Progenitor cell of endocrine pancreas (in vitro differentiated cells): ENCODE data around the gene SPINT4. TPM values are rescaled to one million over a fixed set of nuclear protein-coding genes. Genes with fewer than 3 reads are reported as not detected.
"Not testable (repeated sequence)": the region's sequence is repeated elsewhere in the genome, so short reads cannot be mapped to it uniquely, and the experiment has no call there.

ENCODE experiments used
- DNase-seq: peaks from one replicate; pipeline ENCODE4 v3.0.0; 2021; ENCODE audit warnings: low spot score; ENCODE audit not compliant: unreplicated experiment
- H3K27ac Mint-ChIP-seq: 2 replicates; pipeline ENCODE4 v1.8.0; 2021; ENCODE audit warnings: mild to moderate bottlenecking, moderate library complexity, mixed read lengths
- H3K27me3 Mint-ChIP-seq: 2 replicates; pipeline ENCODE4 v1.8.0; 2021; ENCODE audit warnings: mixed read lengths
- H3K36me3 Mint-ChIP-seq: 2 replicates; pipeline ENCODE4 v1.8.0; 2022; ENCODE audit warnings: mixed read lengths; ENCODE audit not compliant: insufficient read depth
- H3K4me1 Mint-ChIP-seq: 2 replicates; pipeline ENCODE4 v1.8.0; 2021; ENCODE audit warnings: low read depth, mixed read lengths
- H3K4me3 Mint-ChIP-seq: 2 replicates; pipeline ENCODE4 v1.8.0; 2021; ENCODE audit warnings: low read depth, mild to moderate bottlenecking, moderate library complexity, mixed read lengths
- H3K9me3 Mint-ChIP-seq: 2 replicates; pipeline ENCODE4 v1.8.0; 2021; ENCODE audit warnings: low read depth, mixed read lengths
- total RNA-seq: library from RNA; stranded (reverse); gene quantifications from 2 replicates; pipeline ENCODE4 v1.2.1, GENCODE V29; 2021
- TF ChIP-seq, protein P1 (sequence below): fragments of 200-600 bp; sonication (generic); IDR thresholded peaks from one replicate; pipeline ENCODE4 v1.5.0; 2021; ENCODE audit warnings: antibody characterized with exemption, mild to moderate bottlenecking; ENCODE audit not compliant: unreplicated experiment

SPINT4 gene
- total RNA-seq, 1 donor from 2014 or later: not detected

DNA sequence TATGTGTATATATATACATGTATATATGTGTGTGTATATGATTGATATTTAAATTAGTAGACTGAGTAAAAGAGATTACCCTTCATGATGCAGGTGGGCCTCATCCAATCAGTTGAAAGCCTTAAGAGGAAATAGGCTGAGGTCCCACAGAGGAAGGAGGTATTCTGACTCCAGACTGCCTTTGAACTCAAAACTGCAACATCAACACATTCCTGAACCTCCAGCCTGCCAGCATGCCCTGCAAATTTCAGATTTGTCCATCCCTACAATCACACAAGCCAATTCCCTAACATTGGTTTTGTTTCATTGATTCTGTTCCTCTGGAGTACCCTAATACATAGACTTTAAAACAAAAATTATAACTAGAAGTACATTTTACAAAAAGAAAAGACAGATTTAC, 22.9 kb downstream of the SPINT4 start:
- no peak for DNase-seq
- no peaks in the 10 kb centered on the region for H3K36me3 Mint-ChIP-seq
- no peaks in the 10 kb centered on the region for H3K9me3 Mint-ChIP-seq
- TF ChIP-seq, protein P1, sequence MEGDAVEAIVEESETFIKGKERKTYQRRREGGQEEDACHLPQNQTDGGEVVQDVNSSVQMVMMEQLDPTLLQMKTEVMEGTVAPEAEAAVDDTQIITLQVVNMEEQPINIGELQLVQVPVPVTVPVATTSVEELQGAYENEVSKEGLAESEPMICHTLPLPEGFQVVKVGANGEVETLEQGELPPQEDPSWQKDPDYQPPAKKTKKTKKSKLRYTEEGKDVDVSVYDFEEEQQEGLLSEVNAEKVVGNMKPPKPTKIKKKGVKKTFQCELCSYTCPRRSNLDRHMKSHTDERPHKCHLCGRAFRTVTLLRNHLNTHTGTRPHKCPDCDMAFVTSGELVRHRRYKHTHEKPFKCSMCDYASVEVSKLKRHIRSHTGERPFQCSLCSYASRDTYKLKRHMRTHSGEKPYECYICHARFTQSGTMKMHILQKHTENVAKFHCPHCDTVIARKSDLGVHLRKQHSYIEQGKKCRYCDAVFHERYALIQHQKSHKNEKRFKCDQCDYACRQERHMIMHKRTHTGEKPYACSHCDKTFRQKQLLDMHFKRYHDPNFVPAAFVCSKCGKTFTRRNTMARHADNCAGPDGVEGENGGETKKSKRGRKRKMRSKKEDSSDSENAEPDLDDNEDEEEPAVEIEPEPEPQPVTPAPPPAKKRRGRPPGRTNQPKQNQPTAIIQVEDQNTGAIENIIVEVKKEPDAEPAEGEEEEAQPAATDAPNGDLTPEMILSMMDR: no peak
- peaks cover 7% of the 10 kb centered on the region for H3K27me3 Mint-ChIP-seq
- no peak overlapping the region for H3K27ac Mint-ChIP-seq
- no peak overlapping the region for H3K4me3 Mint-ChIP-seq
- no peaks in the 10 kb centered on the region for H3K4me1 Mint-ChIP-seq

DNA sequence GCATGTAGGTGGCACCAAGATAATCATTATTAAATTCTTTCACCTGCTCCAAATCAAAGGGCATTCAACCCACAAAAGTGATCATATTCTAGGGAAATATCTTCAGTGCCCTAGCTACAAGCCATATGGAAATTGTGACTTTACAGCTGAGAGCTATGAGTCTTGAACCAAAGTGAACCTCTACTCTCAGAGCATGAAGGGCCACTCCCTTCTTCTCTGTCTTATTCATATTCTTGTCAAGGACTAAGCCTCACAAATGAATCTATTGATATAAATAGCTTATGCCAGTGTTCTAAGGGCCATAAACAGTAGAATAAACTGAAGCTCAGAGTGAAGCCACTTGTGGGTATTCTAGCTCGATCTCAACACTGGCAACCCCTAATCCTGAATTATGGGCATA, 29.6 kb downstream of the SPINT4 start:
- Mint-ChIP-seq H3K4me1 (no peaks in the 10 kb centered on the region), H3K27ac (no peak overlapping the region), H3K36me3 (no peaks in the 10 kb centered on the region), H3K27me3 (peaks cover 7% of the 10 kb centered on the region), H3K4me3 (no peak overlapping the region), H3K9me3 (peaks cover 12% of the 10 kb centered on the region)
- TF ChIP-seq, protein P1: no peak
- no peak for DNase-seq

DNA sequence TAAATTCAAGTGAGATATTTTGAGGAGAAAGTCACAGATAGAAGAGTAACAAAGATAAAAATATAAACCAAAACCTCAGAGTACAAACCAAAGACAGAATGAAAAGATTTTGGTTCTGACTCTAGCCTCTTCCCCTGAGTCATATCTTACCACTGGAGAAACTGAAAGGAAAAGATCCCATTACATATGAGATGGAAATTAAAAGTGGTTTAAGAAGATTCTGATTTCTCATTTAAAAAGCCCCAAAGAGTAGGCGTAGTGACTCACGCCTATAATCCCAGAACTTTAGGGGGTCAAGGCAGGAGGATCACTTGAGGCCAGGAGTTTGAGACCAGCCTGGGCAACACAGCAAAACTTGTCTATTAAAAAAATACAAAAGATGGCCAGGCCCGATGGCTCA, 30.6 kb downstream of the SPINT4 start:
- Mint-ChIP-seq H3K36me3 (no peaks in the 10 kb centered on the region), H3K9me3 (peaks cover 12% of the 10 kb centered on the region), H3K27me3 (peaks cover 7% of the 10 kb centered on the region), H3K4me3 (no peak overlapping the region), H3K27ac (no peak overlapping the region), H3K4me1 (no peaks in the 10 kb centered on the region)
- no peak for DNase-seq
- TF ChIP-seq, protein P1: no peak

DNA sequence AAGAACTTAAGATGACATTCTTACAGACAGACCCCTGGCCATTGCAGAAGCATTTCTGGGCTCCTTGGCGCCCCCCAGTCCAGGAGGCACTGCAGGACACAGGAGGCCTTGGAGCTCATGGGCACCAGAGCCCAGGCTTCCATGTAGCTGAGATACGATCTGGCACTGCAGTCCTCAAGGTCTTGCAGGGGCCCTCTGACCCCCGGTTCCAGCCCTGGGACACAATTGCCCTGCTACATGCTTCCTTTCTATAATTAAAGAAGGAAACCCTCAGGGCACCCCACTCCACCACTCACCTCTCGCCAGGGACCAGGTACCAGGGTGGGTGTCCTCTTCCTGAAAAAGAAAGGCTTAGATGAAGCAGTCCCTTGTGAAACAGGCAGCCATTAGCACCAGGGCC, 35.9 kb downstream of the SPINT4 start:
- Mint-ChIP-seq H3K36me3 (no peaks in the 10 kb centered on the region), H3K27ac (no peak overlapping the region), H3K9me3 (peaks cover 15% of the 10 kb centered on the region), H3K4me1 (no peaks in the 10 kb centered on the region), H3K27me3 (peaks cover 3% of the 10 kb centered on the region), H3K4me3 (no peak overlapping the region)
- TF ChIP-seq, protein P1: no peak
- no peak for DNase-seq

DNA sequence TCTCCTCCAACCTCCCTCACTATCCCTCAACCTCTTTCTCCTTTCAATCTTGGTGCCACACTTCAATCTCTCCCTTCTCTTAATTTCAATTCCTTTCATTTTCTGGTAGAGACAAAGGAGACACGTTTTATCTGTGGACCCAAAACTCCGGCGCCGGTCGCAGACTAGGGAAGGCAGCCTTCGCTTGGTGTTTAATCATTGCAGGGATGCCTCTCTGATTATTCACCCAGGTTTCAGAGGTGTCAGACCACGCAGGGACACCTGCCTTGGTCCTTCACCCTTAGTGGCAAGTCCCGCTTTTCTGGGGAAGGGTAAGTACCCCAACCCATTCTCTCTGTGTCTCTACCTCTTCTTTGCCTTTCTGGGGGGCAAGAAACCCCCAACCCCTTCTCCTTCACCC, 37.8 kb downstream of the SPINT4 start:
- H3K27ac Mint-ChIP-seq: not testable (repeated sequence)

DNA sequence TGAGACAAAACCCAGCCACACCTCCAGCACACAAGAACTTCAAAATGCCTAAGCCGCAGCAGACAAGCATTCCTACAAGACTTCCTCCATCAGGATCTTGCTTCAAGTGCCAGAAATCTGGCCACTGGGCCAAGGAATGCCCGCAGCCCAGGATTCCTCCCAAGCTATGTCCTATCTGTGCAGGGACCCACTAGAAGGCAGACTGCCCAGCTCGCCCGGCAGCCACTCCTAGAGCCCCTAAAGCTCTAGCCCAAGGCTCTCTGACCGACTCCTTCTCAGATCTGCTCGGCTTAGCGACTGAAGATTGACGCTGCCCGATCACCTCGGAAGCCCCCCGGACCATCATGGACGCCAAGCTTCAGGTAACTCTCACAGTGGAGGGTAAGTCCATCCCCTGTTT, 39.8 kb downstream of the SPINT4 start:
- not testable (repeated sequence) for H3K36me3 Mint-ChIP-seq, DNase-seq, H3K4me3 Mint-ChIP-seq, H3K4me1 Mint-ChIP-seq, H3K9me3 Mint-ChIP-seq, H3K27ac Mint-ChIP-seq
- H3K27me3 Mint-ChIP-seq: peaks cover 17% of the 10 kb centered on the region

More for the DNA sequence above, 37.8 kb downstream of the SPINT4 start:
- not testable (repeated sequence) for DNase-seq, H3K36me3 Mint-ChIP-seq, H3K4me1 Mint-ChIP-seq, H3K4me3 Mint-ChIP-seq, H3K27me3 Mint-ChIP-seq
- H3K9me3 Mint-ChIP-seq: peaks cover 11% of the 10 kb centered on the region

DNA sequence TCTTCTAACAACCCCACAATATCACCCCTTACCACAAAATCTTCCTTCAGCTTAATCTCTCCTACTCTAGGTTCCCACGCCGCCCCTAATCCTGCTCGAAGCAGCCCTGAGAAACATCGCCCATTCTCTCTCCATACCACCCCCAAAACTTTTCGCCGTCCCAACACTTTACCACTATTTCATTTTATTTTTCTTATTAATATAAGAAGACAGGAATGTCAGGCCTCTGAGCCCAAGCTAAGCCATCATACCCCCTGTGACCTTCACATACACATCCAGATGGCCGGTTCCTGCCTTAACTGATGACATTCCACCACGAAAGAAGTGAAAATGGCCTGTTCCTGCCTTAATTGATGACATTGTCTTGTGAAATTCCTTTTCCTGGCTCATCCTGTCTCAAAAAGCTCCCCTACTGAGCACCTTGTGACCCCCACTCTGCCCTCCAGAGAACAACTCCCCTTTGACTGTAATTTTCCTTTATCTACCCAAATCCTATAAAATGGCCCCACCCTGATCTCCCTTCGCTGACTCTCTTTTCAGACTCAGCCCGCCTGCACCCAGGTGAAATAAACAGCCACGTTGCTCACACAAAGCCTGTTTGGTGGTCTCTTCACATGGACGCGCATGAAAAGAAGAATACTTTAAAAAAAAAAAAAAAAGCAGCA, 42.6 kb downstream of the SPINT4 start:
- not testable (repeated sequence) for H3K27ac Mint-ChIP-seq, H3K4me3 Mint-ChIP-seq, H3K36me3 Mint-ChIP-seq, H3K9me3 Mint-ChIP-seq, DNase-seq, H3K4me1 Mint-ChIP-seq
- peaks cover 17% of the 10 kb centered on the region for H3K27me3 Mint-ChIP-seq
